ENCODE data around the gene FLNA. TPM values are rescaled to one million over a fixed set of nuclear protein-coding genes. Genes with fewer than 3 reads are reported as not detected.

The FLNA gene
- total RNA-seq, 1 donor = 3,431 TPM

DNA sequence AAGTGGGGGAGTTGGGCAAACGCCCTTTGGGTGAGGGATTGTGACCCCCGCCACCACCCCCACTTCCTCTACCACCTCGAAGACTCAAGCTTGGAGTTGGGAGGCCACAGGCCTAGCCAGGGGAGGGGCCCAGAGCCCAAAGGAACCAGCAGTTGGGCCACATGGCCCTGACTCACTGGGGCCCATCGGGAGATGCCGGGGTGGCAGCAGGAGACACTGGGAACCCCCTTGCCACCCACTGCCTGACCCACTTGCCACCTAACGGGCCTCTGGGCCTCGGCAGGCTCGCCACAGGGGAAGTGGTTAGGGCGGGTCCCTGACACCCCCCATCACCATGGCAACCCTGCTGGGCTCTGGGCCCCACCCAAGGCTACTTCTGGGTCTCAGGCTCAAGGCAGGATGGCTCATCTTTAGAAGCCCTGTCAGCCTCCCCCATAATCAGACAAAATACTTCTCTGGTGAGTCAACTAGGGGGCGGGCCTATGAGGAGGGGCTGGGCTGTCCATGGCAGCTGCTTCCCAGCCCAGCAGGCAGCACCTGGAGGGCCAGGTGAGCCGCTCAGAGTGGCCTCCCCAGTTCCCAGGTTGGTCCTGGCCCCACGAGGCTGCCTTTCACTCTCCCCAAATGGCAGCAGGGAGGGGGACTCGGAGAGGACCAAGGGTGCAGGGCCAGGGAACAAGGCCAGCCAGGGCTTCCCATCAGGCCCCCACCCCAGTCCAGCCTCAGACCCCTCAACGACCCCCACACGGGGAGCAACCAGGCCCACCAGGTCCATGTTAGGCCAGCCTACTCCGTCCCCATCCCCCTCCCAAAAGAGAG is 5.6 kb downstream of the FLNA start:
- peaks cover 16% of the 10 kb centered on the region for H3K4me1 ChIP-seq (ENCODE audit: insufficient read depth, low read length)
- peak; percentile 98 for DNase-seq (ENCODE audit: insufficient read length, low spot score, missing footprints)
- H3K27me3 ChIP-seq (ENCODE audit: insufficient read depth, low read length) = no peaks in the 10 kb centered on the region
- H4K20me1 ChIP-seq (ENCODE audit: insufficient read depth, low read length) = peaks cover 37% of the 10 kb centered on the region
- H3K9me3 ChIP-seq (ENCODE audit: low read depth, low read length) = no peaks in the 10 kb centered on the region
- peak overlapping the region; percentile 80 for H3K4me3 ChIP-seq (ENCODE audit: insufficient read depth, low read length)
- no peak overlapping the region for H2AFZ ChIP-seq (ENCODE audit: low read length)
- H3K36me3 ChIP-seq (ENCODE audit: insufficient read depth, low read length) = peaks cover 33% of the 10 kb centered on the region
- peaks cover 84% of the 10 kb centered on the region for H3K79me2 ChIP-seq (ENCODE audit: insufficient read depth, low read length)
- peak overlapping the region; percentile 88 for H3K27ac ChIP-seq (ENCODE audit: low read depth, low read length)
- TF ChIP-seq, protein P1, sequence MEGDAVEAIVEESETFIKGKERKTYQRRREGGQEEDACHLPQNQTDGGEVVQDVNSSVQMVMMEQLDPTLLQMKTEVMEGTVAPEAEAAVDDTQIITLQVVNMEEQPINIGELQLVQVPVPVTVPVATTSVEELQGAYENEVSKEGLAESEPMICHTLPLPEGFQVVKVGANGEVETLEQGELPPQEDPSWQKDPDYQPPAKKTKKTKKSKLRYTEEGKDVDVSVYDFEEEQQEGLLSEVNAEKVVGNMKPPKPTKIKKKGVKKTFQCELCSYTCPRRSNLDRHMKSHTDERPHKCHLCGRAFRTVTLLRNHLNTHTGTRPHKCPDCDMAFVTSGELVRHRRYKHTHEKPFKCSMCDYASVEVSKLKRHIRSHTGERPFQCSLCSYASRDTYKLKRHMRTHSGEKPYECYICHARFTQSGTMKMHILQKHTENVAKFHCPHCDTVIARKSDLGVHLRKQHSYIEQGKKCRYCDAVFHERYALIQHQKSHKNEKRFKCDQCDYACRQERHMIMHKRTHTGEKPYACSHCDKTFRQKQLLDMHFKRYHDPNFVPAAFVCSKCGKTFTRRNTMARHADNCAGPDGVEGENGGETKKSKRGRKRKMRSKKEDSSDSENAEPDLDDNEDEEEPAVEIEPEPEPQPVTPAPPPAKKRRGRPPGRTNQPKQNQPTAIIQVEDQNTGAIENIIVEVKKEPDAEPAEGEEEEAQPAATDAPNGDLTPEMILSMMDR (IDR thresholded peaks at IDR 0.05; ENCODE audit: extremely low read depth, low read depth, low read length) = no peak
- H3K4me2 ChIP-seq (ENCODE audit: insufficient read depth, low read length) = peak overlapping the region; percentile 83

- Histone ChIP-seq H3K9me3 (ENCODE audit: low read depth, low read length) (no peaks in the 10 kb centered on the region), H3K4me1 (ENCODE audit: insufficient read depth, low read length) (peaks cover 11% of the 10 kb centered on the region), H4K20me1 (ENCODE audit: insufficient read depth, low read length) (peaks cover 40% of the 10 kb centered on the region), H3K4me3 (ENCODE audit: insufficient read depth, low read length) (peak overlapping the region; percentile 80), H3K4me2 (ENCODE audit: insufficient read depth, low read length) (peak overlapping the region; percentile 83), H3K27ac (ENCODE audit: low read depth, low read length) (peak overlapping the region; percentile 88), H3K36me3 (ENCODE audit: insufficient read depth, low read length) (peaks cover 44% of the 10 kb centered on the region), H2AFZ (ENCODE audit: low read length) (no peak overlapping the region), H3K79me2 (ENCODE audit: insufficient read depth, low read length) (peaks cover 81% of the 10 kb centered on the region), H3K27me3 (ENCODE audit: insufficient read depth, low read length) (no peaks in the 10 kb centered on the region)
- no peak for DNase-seq (ENCODE audit: insufficient read length, low spot score, missing footprints)
- TF ChIP-seq, protein P1 (IDR thresholded peaks at IDR 0.05; ENCODE audit: extremely low read depth, low read depth, low read length) = no peak
These were observed 6.7 kb downstream of the FLNA start for GRCh38 chrX:154367474-154368308.

- Histone ChIP-seq H3K9me3 (ENCODE audit: low read depth, low read length) (no peaks in the 10 kb centered on the region), H3K79me2 (ENCODE audit: insufficient read depth, low read length) (peaks cover 83% of the 10 kb centered on the region), H3K4me1 (ENCODE audit: insufficient read depth, low read length) (peaks cover 9% of the 10 kb centered on the region), H3K4me3 (ENCODE audit: insufficient read depth, low read length) (no peak overlapping the region), H4K20me1 (ENCODE audit: insufficient read depth, low read length) (peaks cover 49% of the 10 kb centered on the region), H3K4me2 (ENCODE audit: insufficient read depth, low read length) (no peak overlapping the region), H3K27ac (ENCODE audit: low read depth, low read length) (peak overlapping the region; percentile 45), H3K36me3 (ENCODE audit: insufficient read depth, low read length) (peaks cover 55% of the 10 kb centered on the region), H2AFZ (ENCODE audit: low read length) (no peak overlapping the region), H3K27me3 (ENCODE audit: insufficient read depth, low read length) (no peaks in the 10 kb centered on the region)
- TF ChIP-seq, protein P1 (IDR thresholded peaks at IDR 0.05; ENCODE audit: extremely low read depth, low read depth, low read length) = no peak
- no peak for DNase-seq (ENCODE audit: insufficient read length, low spot score, missing footprints)
These were observed 7.8 kb downstream of the FLNA start for GRCh38 chrX:154366666-154367055.

Data from osteoblast (primary cell).